Fibroblast of lung (primary cell): ENCODE data around the gene GABARAPL2. TPM values are rescaled to one million over a fixed set of nuclear protein-coding genes. Genes with fewer than 3 reads are reported as not detected.

Experiments
- DNase-seq, 2 donors: peaks; one replicate each; pipeline versions ENCODE4 v3.0.0 to v3.0.0-alpha.2; 2010; ENCODE audit warnings: low read depth in 2 of 2
- H2AFZ ChIP-seq: 2 replicates; pipeline ENCODE4 v1.5.1; 2012; ENCODE audit warnings: low read length, control low read depth, inconsistent platforms
- H3K27ac ChIP-seq: 2 replicates; pipeline ENCODE4 v1.5.1; 2011; ENCODE audit warnings: low read length, control low read depth; ENCODE audit not compliant: insufficient read depth
- H3K27me3 ChIP-seq: 2 replicates; pipeline ENCODE4 v1.5.1; 2011; ENCODE audit warnings: mild to moderate bottlenecking, low read length; ENCODE audit not compliant: control insufficient read depth, insufficient read depth
- H3K36me3 ChIP-seq: 2 replicates; pipeline ENCODE4 v1.5.1; 2011; ENCODE audit warnings: low read length; ENCODE audit not compliant: control insufficient read depth, insufficient read depth
- H3K4me1 ChIP-seq: 2 replicates; pipeline ENCODE4 v1.5.1; 2011; ENCODE audit warnings: low read length; ENCODE audit not compliant: control insufficient read depth, insufficient read depth; ENCODE audit errors: extremely low read depth
- H3K4me2 ChIP-seq: 2 replicates; pipeline ENCODE4 v1.5.1; 2011; ENCODE audit warnings: low read length, control low read depth; ENCODE audit not compliant: insufficient read depth; ENCODE audit errors: extremely low read depth
- H3K4me3 ChIP-seq, 4 experiments: fragments of 200-600 bp in 1 of 4; sonication (generic) in 1 of 4; replicated peaks in 1 of 4; 2 replicates each; pipeline ENCODE4 v1.5.1; 2011 to 2016; ENCODE audit warnings: low read length in 4 of 4, low read depth in 3 of 4, mild to moderate bottlenecking in 3 of 4, control low read depth in 2 of 4, inconsistent platforms in 1 of 4, mixed read lengths in 1 of 4; ENCODE audit not compliant: insufficient read depth in 1 of 4; ENCODE audit errors: control extremely low read depth in 1 of 4
- H3K79me2 ChIP-seq: 2 replicates; pipeline ENCODE4 v1.5.1; 2012; ENCODE audit warnings: mild to moderate bottlenecking, low read length, inconsistent platforms; ENCODE audit not compliant: control insufficient read depth, insufficient read depth
- H3K9ac ChIP-seq: 2 replicates; pipeline ENCODE4 v1.5.1; 2011; ENCODE audit warnings: mild to moderate bottlenecking, low read length, control low read depth; ENCODE audit not compliant: insufficient read depth
- H3K9me3 ChIP-seq: 2 replicates; pipeline ENCODE4 v1.5.1; 2012; ENCODE audit warnings: low read depth, low read length; ENCODE audit not compliant: control insufficient read depth, insufficient read depth
- H4K20me1 ChIP-seq: 2 replicates; pipeline ENCODE4 v1.5.1; 2011; ENCODE audit warnings: low read length; ENCODE audit not compliant: control insufficient read depth, insufficient read depth; ENCODE audit errors: extremely low read depth
- EZH2 ChIP-seq: IDR thresholded peaks from 2 replicates; pipeline ENCODE4 v1.5.1; 2012; ENCODE audit warnings: low read length, control low read depth, mild to moderate bottlenecking; ENCODE audit errors: missing control alignments
- polyA plus RNA-seq, 2 donors: library from polyadenylated mRNA; depleted of rRNA in 1 of 2; stranded (reverse) in 1 of 2; unstranded in 1 of 2; fragments of >200 nt; gene quantifications; 2 replicates each; pipeline ENCODE4 v1.2.1, GENCODE V29; 2011 to 2012; ENCODE audit warnings: missing spikeins in 1 of 2
- total RNA-seq: library from RNA; depleted of rRNA; stranded (reverse); fragments of >200 nt; gene quantifications from 2 replicates; pipeline ENCODE4 v1.2.1, GENCODE V29; 2014
- TF ChIP-seq, protein P1 (sequence below), 2 donors: IDR thresholded peaks in 1 of 2; conservative IDR thresholded peaks in 1 of 2; 1 replicate in 1 of 2; 2 replicates in 1 of 2; pipeline ENCODE4 v1.5.1; 2011 to 2012; ENCODE audit warnings: low read length in 2 of 2, control low read depth in 1 of 2, inconsistent platforms in 1 of 2, low read depth in 1 of 2, mild to moderate bottlenecking in 1 of 2

Gene GABARAPL2
- total and polyA plus RNA-seq, 2 donors (not counting 1 experiment from before 2014, with no cell fraction given), result 37.3 to 159 TPM

DNA sequence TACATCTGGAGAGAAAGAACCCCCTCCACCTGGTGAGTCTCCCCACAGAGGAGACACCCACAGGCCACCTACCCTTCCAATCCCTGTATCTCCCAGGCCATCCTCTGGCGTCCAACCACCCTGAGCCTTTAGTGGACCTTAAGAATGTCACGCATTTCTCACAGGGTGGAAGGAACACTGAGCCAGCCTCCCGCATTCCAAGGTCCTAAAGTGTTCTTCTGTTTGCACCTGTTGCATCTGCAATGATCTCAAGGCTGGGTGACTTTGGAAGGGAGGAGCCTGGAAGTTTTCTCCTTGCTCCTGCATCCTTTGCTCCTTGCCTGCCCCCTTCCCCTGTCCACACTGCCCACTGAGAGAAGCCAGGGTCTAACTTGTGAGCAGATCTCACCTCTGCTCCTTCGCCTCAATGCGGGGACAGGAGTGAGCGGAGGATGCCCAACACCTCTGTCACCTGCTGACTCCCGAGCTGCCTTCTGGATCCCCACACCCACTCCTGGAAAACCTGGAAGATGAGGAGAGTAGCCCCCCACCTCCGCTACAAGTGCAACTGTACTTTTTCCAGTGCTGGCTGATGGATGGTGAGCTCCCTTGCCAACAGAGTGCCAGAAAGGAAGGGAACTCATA, 33.9 kb upstream of the GABARAPL2 start:
- Histone ChIP-seq H3K9ac (no peak overlapping the region), H3K36me3 (no peaks in the 10 kb centered on the region), H3K27ac (no peak overlapping the region), H4K20me1 (no peaks in the 10 kb centered on the region), H3K4me3 (no peak overlapping the region), H3K27me3 (no peaks in the 10 kb centered on the region), H3K79me2 (no peaks in the 10 kb centered on the region), H2AFZ (no peak overlapping the region), H3K4me1 (no peaks in the 10 kb centered on the region), H3K9me3 (no peaks in the 10 kb centered on the region), H3K4me2 (no peak overlapping the region)
- DNase-seq, result no peak
- TF ChIP-seq, protein P1, sequence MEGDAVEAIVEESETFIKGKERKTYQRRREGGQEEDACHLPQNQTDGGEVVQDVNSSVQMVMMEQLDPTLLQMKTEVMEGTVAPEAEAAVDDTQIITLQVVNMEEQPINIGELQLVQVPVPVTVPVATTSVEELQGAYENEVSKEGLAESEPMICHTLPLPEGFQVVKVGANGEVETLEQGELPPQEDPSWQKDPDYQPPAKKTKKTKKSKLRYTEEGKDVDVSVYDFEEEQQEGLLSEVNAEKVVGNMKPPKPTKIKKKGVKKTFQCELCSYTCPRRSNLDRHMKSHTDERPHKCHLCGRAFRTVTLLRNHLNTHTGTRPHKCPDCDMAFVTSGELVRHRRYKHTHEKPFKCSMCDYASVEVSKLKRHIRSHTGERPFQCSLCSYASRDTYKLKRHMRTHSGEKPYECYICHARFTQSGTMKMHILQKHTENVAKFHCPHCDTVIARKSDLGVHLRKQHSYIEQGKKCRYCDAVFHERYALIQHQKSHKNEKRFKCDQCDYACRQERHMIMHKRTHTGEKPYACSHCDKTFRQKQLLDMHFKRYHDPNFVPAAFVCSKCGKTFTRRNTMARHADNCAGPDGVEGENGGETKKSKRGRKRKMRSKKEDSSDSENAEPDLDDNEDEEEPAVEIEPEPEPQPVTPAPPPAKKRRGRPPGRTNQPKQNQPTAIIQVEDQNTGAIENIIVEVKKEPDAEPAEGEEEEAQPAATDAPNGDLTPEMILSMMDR (conservative IDR thresholded peaks at IDR 0.05 in 1 of 2, IDR thresholded peaks at IDR 0.05 in 1 of 2; ENCODE audit: low read depth in 1 of 2, low read length in 2 of 2), result no peak
- TF ChIP-seq EZH2, result no peak

- no peak overlapping the region for H3K4me3 ChIP-seq
- TF ChIP-seq, protein P1 (conservative IDR thresholded peaks at IDR 0.05 in 1 of 2, IDR thresholded peaks at IDR 0.05 in 1 of 2; ENCODE audit: low read depth in 1 of 2, low read length in 2 of 2), result no peak
- TF ChIP-seq EZH2, result no peak
- no peaks in the 10 kb centered on the region for H3K9me3 ChIP-seq
- H3K79me2 ChIP-seq, result no peaks in the 10 kb centered on the region
- H3K4me2 ChIP-seq, result no peak overlapping the region
- no peak overlapping the region for H2AFZ ChIP-seq
- no peak overlapping the region for H3K27ac ChIP-seq
- no peaks in the 10 kb centered on the region for H3K4me1 ChIP-seq
- no peaks in the 10 kb centered on the region for H3K27me3 ChIP-seq
- H3K9ac ChIP-seq, result no peak overlapping the region
- H3K36me3 ChIP-seq, result no peaks in the 10 kb centered on the region
- H4K20me1 ChIP-seq, result no peaks in the 10 kb centered on the region
- DNase-seq, result no peak
These were observed 33.4 kb upstream of the GABARAPL2 start for GRCh38 chr16:75532791-75533190.

DNA sequence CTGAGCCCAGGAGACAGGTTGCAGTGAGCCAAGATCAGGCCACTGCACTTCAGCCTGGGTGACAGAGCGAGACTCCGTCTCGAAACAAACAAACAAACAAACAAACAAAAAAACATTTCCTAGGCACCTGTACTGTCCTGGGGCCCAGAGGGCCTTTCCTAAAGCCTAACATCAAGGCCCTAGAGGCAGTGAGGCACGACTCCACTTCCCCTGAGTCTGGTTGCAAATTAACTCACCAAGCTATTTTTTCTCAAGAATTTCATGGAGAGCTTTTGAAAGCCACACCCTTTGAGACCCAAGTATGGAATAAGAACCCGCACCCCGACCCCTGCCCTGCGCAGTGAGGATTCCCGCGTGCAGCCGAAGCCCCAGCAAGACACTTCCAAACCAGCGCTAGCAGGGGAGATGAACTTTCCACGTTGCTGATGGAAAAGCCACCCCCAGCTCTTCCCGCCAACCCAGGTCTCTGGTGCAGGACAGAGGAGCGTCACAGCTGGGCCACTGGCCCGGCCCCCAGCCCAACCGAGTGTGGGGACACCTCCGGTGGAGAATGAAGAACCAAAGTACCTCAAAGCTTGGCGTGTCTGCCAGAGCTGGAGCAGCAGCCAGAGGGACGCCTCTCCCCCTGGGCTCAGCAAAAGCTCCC, 31.5 kb upstream of the GABARAPL2 start:
- no peak overlapping the region for H3K9ac ChIP-seq

More for the DNA sequence above, 31.5 kb upstream of the GABARAPL2 start:
- no peak overlapping the region for H2AFZ ChIP-seq
- DNase-seq, result no peak
- H3K36me3 ChIP-seq, result no peaks in the 10 kb centered on the region
- H3K4me3 ChIP-seq, result no peak overlapping the region
- no peaks in the 10 kb centered on the region for H4K20me1 ChIP-seq
- no peaks in the 10 kb centered on the region for H3K4me1 ChIP-seq
- no peak for TF ChIP-seq EZH2
- TF ChIP-seq, protein P1 (conservative IDR thresholded peaks at IDR 0.05 in 1 of 2, IDR thresholded peaks at IDR 0.05 in 1 of 2; ENCODE audit: low read depth in 1 of 2, low read length in 2 of 2), result no peak
- H3K27me3 ChIP-seq, result no peaks in the 10 kb centered on the region
- H3K9me3 ChIP-seq, result no peaks in the 10 kb centered on the region
- no peak overlapping the region for H3K27ac ChIP-seq
- H3K4me2 ChIP-seq, result no peak overlapping the region
- no peaks in the 10 kb centered on the region for H3K79me2 ChIP-seq
